SK-N-SH treated with all-trans-retinoic acid at 6 μM for 48 hours (cell line): ENCODE results near the gene CCDC38.

ENCODE experiments used
- ATAC-seq: fragments of 200-7000 bp; cut with Tn5 transposase; 3 replicates; pipeline ENCODE4 v1.9.1; 2020; ENCODE audit warnings: mild to moderate bottlenecking, moderate library complexity
- ARNTL ChIP-seq: fragments of 450-650 bp; formaldehyde crosslinking; IDR thresholded peaks from 2 replicates; pipeline ENCODE4 v1.5.0; 2020; ENCODE audit warnings: low read depth, mild to moderate bottlenecking, moderate library complexity, borderline replicate concordance
- BACH2 ChIP-seq: fragments of 250-450 bp; sonication (Bioruptor Pico); IDR thresholded peaks from 2 replicates; pipeline ENCODE4 v1.9.0; 2021; ENCODE audit warnings: mild to moderate bottlenecking, borderline replicate concordance
- CREB5 ChIP-seq: fragments of 250-450 bp; sonication (Bioruptor Pico); IDR thresholded peaks from 2 replicates; pipeline ENCODE4 v1.5.1; 2020; ENCODE audit warnings: low read depth, mild to moderate bottlenecking, moderate library complexity
- CSRNP3 ChIP-seq: fragments of 250-450 bp; sonication (Bioruptor Pico); IDR thresholded peaks from 2 replicates; pipeline ENCODE4 v1.5.1; 2021; ENCODE audit warnings: mild to moderate bottlenecking, moderate library complexity
- ESRRG ChIP-seq: fragments of 250-450 bp; sonication (Bioruptor Pico); IDR thresholded peaks from 2 replicates; pipeline ENCODE4 v1.6.1; 2021; ENCODE audit warnings: mild to moderate bottlenecking
- GLIS3 ChIP-seq: fragments of 250-450 bp; sonication (Bioruptor Pico); IDR thresholded peaks from 2 replicates; pipeline ENCODE4 v1.5.0; 2020; ENCODE audit warnings: mild to moderate bottlenecking, moderate library complexity
- ISL1 ChIP-seq: fragments of 250-450 bp; sonication (Bioruptor Pico); IDR thresholded peaks from 2 replicates; pipeline ENCODE4 v2.1.2; 2022; ENCODE audit warnings: mild to moderate bottlenecking, moderate library complexity
- OSR1 ChIP-seq: fragments of 250-450 bp; sonication (Bioruptor Pico); IDR thresholded peaks from 2 replicates; pipeline ENCODE4 v1.8.0; 2022; ENCODE audit warnings: moderate library complexity, mild to moderate bottlenecking, inconsistent platforms
- PATZ1 ChIP-seq: fragments of 250-450 bp; sonication (Bioruptor Pico); IDR thresholded peaks from 2 replicates; pipeline ENCODE4 v1.8.0; 2020; ENCODE audit warnings: mild to moderate bottlenecking, moderate library complexity, borderline replicate concordance
- POU6F1 ChIP-seq: fragments of 250-450 bp; sonication (Bioruptor Pico); IDR thresholded peaks from 2 replicates; pipeline ENCODE4 v1.8.0; 2021; ENCODE audit warnings: low read depth, mild to moderate bottlenecking, moderate library complexity, borderline replicate concordance
- PPARA ChIP-seq: fragments of 250-450 bp; sonication (Bioruptor Pico); IDR thresholded peaks from 2 replicates; pipeline ENCODE4 v1.5.0; 2020; ENCODE audit warnings: mild to moderate bottlenecking, borderline replicate concordance
- TCF4 ChIP-seq: fragments of 250-450 bp; sonication (Bioruptor Pico); IDR thresholded peaks from 2 replicates; pipeline ENCODE4 v1.8.0; 2021; ENCODE audit warnings: mild to moderate bottlenecking, moderate library complexity, borderline replicate concordance
- TOX ChIP-seq: fragments of 250-450 bp; sonication (Bioruptor Pico); IDR thresholded peaks from 2 replicates; pipeline ENCODE4 v1.8.0; 2021; ENCODE audit warnings: mild to moderate bottlenecking, moderate library complexity, borderline replicate concordance
- TSHZ2 ChIP-seq: fragments of 250-450 bp; sonication (Bioruptor Pico); IDR thresholded peaks from 2 replicates; pipeline ENCODE4 v1.5.0; 2020; ENCODE audit warnings: mild to moderate bottlenecking, moderate library complexity
- ZC3H10 ChIP-seq: fragments of 250-450 bp; sonication (Bioruptor Pico); IDR thresholded peaks from 2 replicates; pipeline ENCODE4 v1.5.1; 2021; ENCODE audit warnings: mild to moderate bottlenecking, moderate library complexity
- ZFP3 ChIP-seq: fragments of 250-450 bp; sonication (Bioruptor Pico); IDR thresholded peaks from 2 replicates; pipeline ENCODE4 v1.5.0; 2020; ENCODE audit warnings: mild to moderate bottlenecking, moderate library complexity
- ZFP30 ChIP-seq: fragments of 450-650 bp; formaldehyde crosslinking; IDR thresholded peaks from 2 replicates; pipeline ENCODE4 v1.5.0; 2022; ENCODE audit warnings: mild to moderate bottlenecking, moderate library complexity
- ZNF70 ChIP-seq: fragments of 450-650 bp; formaldehyde crosslinking; IDR thresholded peaks from 2 replicates; pipeline ENCODE4 v1.5.0; 2020; ENCODE audit warnings: mild to moderate bottlenecking, moderate library complexity
- ZNF8 ChIP-seq: fragments of 450-650 bp; formaldehyde crosslinking; IDR thresholded peaks from 2 replicates; pipeline ENCODE4 v1.5.0; 2020; ENCODE audit warnings: mild to moderate bottlenecking, moderate library complexity

Gene CCDC38

GRCh38 chr12:95980437-95980836 lies 38.0 kb upstream of the CCDC38 start (continued):
- no peak for TF ChIP-seq PATZ1 (CRISPR knock-in tag)
- TF ChIP-seq GLIS3 (CRISPR knock-in tag): no peak
- TF ChIP-seq OSR1: no peak
- no peak for TF ChIP-seq ARNTL (CRISPR knock-in tag)

- ATAC-seq: no peak
- TF ChIP-seq ZNF8 (CRISPR knock-in tag) (no peak), ZFP3 (CRISPR knock-in tag) (no peak), CREB5 (CRISPR knock-in tag) (no peak), OSR1 (no peak), BACH2 (CRISPR knock-in tag) (no peak), PATZ1 (CRISPR knock-in tag) (no peak), TCF4 (CRISPR knock-in tag) (no peak)
Observed at GRCh38 chr12:95978774-95979173, 36.4 kb upstream of the CCDC38 start.

- TF ChIP-seq ESRRG (CRISPR knock-in tag) (no peak), PPARA (no peak)
- no peak for ATAC-seq
Observed at GRCh38 chr12:95978351-95978750, 35.9 kb upstream of the CCDC38 start.

GRCh38 chr12:95977764-95978305 lies 35.4 kb upstream of the CCDC38 start:
- TF ChIP-seq ZC3H10 (CRISPR knock-in tag): no peak
- no peak for TF ChIP-seq POU6F1 (CRISPR knock-in tag)
- TF ChIP-seq ZFP30: no peak
- no peak for TF ChIP-seq CREB5 (CRISPR knock-in tag)
- TF ChIP-seq ARNTL (CRISPR knock-in tag): no peak
- TF ChIP-seq ISL1: no peak
- TF ChIP-seq TOX (CRISPR knock-in tag): no peak
- TF ChIP-seq TSHZ2 (CRISPR knock-in tag): no peak
- no peak for TF ChIP-seq PPARA
- no peak for TF ChIP-seq ZNF70 (CRISPR knock-in tag)
- no peak for TF ChIP-seq OSR1
- TF ChIP-seq CSRNP3 (CRISPR knock-in tag): no peak
- no peak for ATAC-seq
